PC-3 (cell line): ENCODE measurements around the gene GPC5. TPM values are rescaled to one million over a fixed set of nuclear protein-coding genes. Genes with fewer than 3 reads are reported as not detected.

Source experiments
- ATAC-seq: fragments of 200-7000 bp; cut with Tn5 transposase; 2 replicates; pipeline ENCODE4 v1.9.1; 2020; ENCODE audit warnings: mild to moderate bottlenecking, moderate library complexity
- BruUV-seq: library from RNA; stranded (reverse); fragments of 400-500 nt; replicated peaks from 2 replicates; lab custom pipeline; 2021; lab: Mats Ljungman, UMichigan
- CTCF ChIA-PET: fragments of 300-600 bp; sonication (Branson Sonifier 250); formaldehyde crosslinking; loops from one replicate; lab custom pipeline; 2022; ENCODE audit warnings: antibody characterized with exemption; lab: Charles Lee
- POLR2A ChIA-PET: fragments of 300-600 bp; sonication (Branson Sonifier 250); formaldehyde crosslinking; loops from one replicate; lab custom pipeline; 2022; ENCODE audit warnings: antibody characterized with exemption; ENCODE audit not compliant: unreplicated experiment; lab: Charles Lee
- DNase-seq: peaks from one replicate; pipeline ENCODE4 v3.0.0-alpha.2; 2015
- H2AFZ ChIP-seq: fragments of 300-600 bp; sonication (generic); 2 replicates; pipeline ENCODE4 v1.6.0; 2016; ENCODE audit warnings: antibody characterized with exemption, low read length
- H3F3A ChIP-seq: fragments of 300-600 bp; sonication (generic); one replicate; pipeline ENCODE4 v1.6.0; 2017; ENCODE audit warnings: antibody characterized with exemption, low read length, control low read depth, mild to moderate bottlenecking; ENCODE audit not compliant: unreplicated experiment
- H3K27ac ChIP-seq: fragments of 300-600 bp; sonication (generic); 2 replicates; pipeline ENCODE4 v1.5.1; 2016; ENCODE audit warnings: mild to moderate bottlenecking, low read length
- H3K27me3 ChIP-seq: fragments of 300-600 bp; sonication (generic); 2 replicates; pipeline ENCODE4 v1.6.1; 2016; ENCODE audit warnings: low read length, mixed read lengths
- H3K36me3 ChIP-seq: fragments of 300-600 bp; sonication (generic); 2 replicates; pipeline ENCODE4 v1.6.1; 2016; ENCODE audit warnings: low read depth, mixed run types, low read length, mixed read lengths
- H3K4me1 ChIP-seq: fragments of 300-600 bp; sonication (generic); 2 replicates; pipeline ENCODE4 v1.5.1; 2016; ENCODE audit warnings: low read length; ENCODE audit not compliant: insufficient read depth
- H3K4me2 ChIP-seq: fragments of 300-600 bp; sonication (generic); 2 replicates; pipeline ENCODE4 v1.6.0; 2016; ENCODE audit warnings: low read length
- H3K4me3 ChIP-seq: fragments of 300-600 bp; sonication (generic); 2 replicates; pipeline ENCODE4 v1.5.1; 2016; ENCODE audit warnings: mild to moderate bottlenecking, low read length, mixed read lengths
- H3K79me2 ChIP-seq: fragments of 300-600 bp; sonication (generic); 2 replicates; pipeline ENCODE4 v1.6.1; 2017; ENCODE audit warnings: low read length, mixed read lengths
- H3K9ac ChIP-seq: fragments of 300-600 bp; sonication (generic); 2 replicates; pipeline ENCODE4 v1.6.0; 2016; ENCODE audit warnings: mild to moderate bottlenecking, low read length
- H3K9me2 ChIP-seq: fragments of 300-600 bp; sonication (generic); replicated peaks from 2 replicates; pipeline ENCODE4 v1.6.1; 2016; ENCODE audit warnings: mixed run types, low read length, mixed read lengths
- H3K9me3 ChIP-seq: fragments of 300-600 bp; sonication (generic); 2 replicates; pipeline ENCODE4 v1.6.1; 2016; ENCODE audit warnings: low read length, mixed read lengths
- H4K20me1 ChIP-seq: fragments of 300-600 bp; sonication (generic); 2 replicates; pipeline ENCODE4 v1.6.1; 2016; ENCODE audit warnings: low read length, mixed read lengths
- CTCF ChIP-seq: fragments of 300-600 bp; sonication (generic); conservative IDR thresholded peaks from 2 replicates; pipeline ENCODE4 v1.5.1; 2017; ENCODE audit warnings: antibody characterized with exemption, low read depth, mild to moderate bottlenecking, low read length
- EZH2 ChIP-seq: fragments of 300-600 bp; sonication (generic); IDR thresholded peaks from one replicate; pipeline ENCODE4 v1.6.1; 2017; ENCODE audit warnings: antibody characterized with exemption, mild to moderate bottlenecking, low read length; ENCODE audit not compliant: unreplicated experiment
- EZH2phosphoT487 ChIP-seq: fragments of 300-600 bp; sonication (generic); IDR thresholded peaks from 2 replicates; pipeline ENCODE4 v1.6.1; 2018; ENCODE audit warnings: mild to moderate bottlenecking, antibody characterized with exemption, low read length, borderline replicate concordance
- intact Hi-C: fragments of 100-400 bp; cut with micrococcal nuclease; formaldehyde crosslinking; loops from 2 replicates; pipeline ENCODE4 v1.9.0; 2023
- total RNA-seq: library from RNA; depleted of rRNA; stranded (reverse); fragments of >200 nt; gene quantifications from 2 replicates; pipeline ENCODE4 v1.2.3, GENCODE V29; 2014

The GPC5 gene
- total RNA-seq, 1 experiment from 2014 or later = not detected

GRCh38 chr13:91491980-91492379, 93.6 kb downstream of the GPC5 start:
- no peaks in the 10 kb centered on the region for H3K9me3 ChIP-seq
- no peaks in the 10 kb centered on the region for H3K27me3 ChIP-seq
- no peaks in the 10 kb centered on the region for H3F3A ChIP-seq
- TF ChIP-seq EZH2 (no peak), EZH2phosphoT487 (no peak), CTCF (no peak)
- H3K4me1 ChIP-seq = no peaks in the 10 kb centered on the region
- no peak overlapping the region for H2AFZ ChIP-seq
- no peak overlapping the region for H3K9ac ChIP-seq
- ATAC-seq = no peak
- no peak overlapping the region for H3K4me2 ChIP-seq
- ChIA-PET CTCF (no interaction called here), POLR2A (interaction anchor here (0.6 kb wide), 1 partner anchor 237 kb away, joined by 4 read pairs; no protein-coding TSS in a partner anchor)
- H3K79me2 ChIP-seq = no peaks in the 10 kb centered on the region
- intact Hi-C loops = loop anchor here (5.0 kb wide), 1 partner anchor 230 kb away; no protein-coding TSS in a partner anchor
- no peaks in the 10 kb centered on the region for H3K9me2 ChIP-seq
- no peak overlapping the region for H3K4me3 ChIP-seq
- DNase-seq = no peak
- H3K36me3 ChIP-seq = no peaks in the 10 kb centered on the region
- no peaks in the 10 kb centered on the region for H4K20me1 ChIP-seq
- H3K27ac ChIP-seq = no peak overlapping the region
- BruUV-seq = no TSS peak

- Histone ChIP-seq H3K36me3 (no peaks in the 10 kb centered on the region), H3F3A (no peaks in the 10 kb centered on the region), H3K9me3 (no peaks in the 10 kb centered on the region), H3K4me1 (no peaks in the 10 kb centered on the region), H3K4me3 (no peak overlapping the region), H3K9ac (no peak overlapping the region), H3K27me3 (no peaks in the 10 kb centered on the region), H2AFZ (no peak overlapping the region), H3K4me2 (no peak overlapping the region), H4K20me1 (no peaks in the 10 kb centered on the region), H3K27ac (no peak overlapping the region), H3K79me2 (no peaks in the 10 kb centered on the region), H3K9me2 (no peaks in the 10 kb centered on the region)
- ChIA-PET CTCF (no interaction called here), POLR2A (no interaction called here)
- intact Hi-C loops = loop anchor here (5.0 kb wide), 1 partner anchor 229 kb away; no protein-coding TSS in a partner anchor
- TF ChIP-seq CTCF (no peak), EZH2 (no peak), EZH2phosphoT487 (no peak)
- no TSS peak for BruUV-seq
- DNase-seq = no peak
- ATAC-seq = no peak
These were observed 95.0 kb downstream of the GPC5 start for GRCh38 chr13:91493442-91493841.

GRCh38 chr13:91498298-91498697, 99.9 kb downstream of the GPC5 start:
- intact Hi-C loops = no loop called here
- no peak overlapping the region for H3K4me3 ChIP-seq
- TF ChIP-seq EZH2 (no peak), CTCF (no peak)
- no peaks in the 10 kb centered on the region for H3F3A ChIP-seq
- no peaks in the 10 kb centered on the region for H3K79me2 ChIP-seq
- H3K27me3 ChIP-seq = no peaks in the 10 kb centered on the region
- ChIA-PET CTCF (no interaction called here), POLR2A (no interaction called here)
- H3K27ac ChIP-seq = no peak overlapping the region
- H3K4me2 ChIP-seq = no peak overlapping the region
- no TSS peak for BruUV-seq
- no peaks in the 10 kb centered on the region for H3K9me2 ChIP-seq
- no peaks in the 10 kb centered on the region for H3K36me3 ChIP-seq
- no peak for DNase-seq
- no peaks in the 10 kb centered on the region for H3K4me1 ChIP-seq
- ATAC-seq = no peak
- H3K9ac ChIP-seq = no peak overlapping the region
- no peaks in the 10 kb centered on the region for H4K20me1 ChIP-seq
- no peak overlapping the region for H2AFZ ChIP-seq
- H3K9me3 ChIP-seq = no peaks in the 10 kb centered on the region
